Neural progenitor cell (in vitro differentiated cells): ENCODE measurements around the gene MAGI1. TPM values are rescaled to one million over a fixed set of nuclear protein-coding genes. Genes with fewer than 3 reads are reported as not detected.

Experiments
- DNase-seq: peaks from one replicate; pipeline ENCODE4 v3.0.0-alpha.2; 2016; ENCODE audit warnings: low spot score
- H2AFZ ChIP-seq: fragments of 200-600 bp; sonication (generic); replicated peaks from 2 replicates; pipeline ENCODE4 v1.6.1; 2016; ENCODE audit warnings: antibody characterized with exemption
- H3F3A ChIP-seq: fragments of 200-600 bp; sonication (generic); 2 replicates; pipeline ENCODE4 v1.6.1; 2016; ENCODE audit warnings: antibody characterized with exemption, low read depth
- H3K27ac ChIP-seq: fragments of 200-600 bp; sonication (generic); 2 replicates; pipeline ENCODE4 v1.5.1; 2016; ENCODE audit warnings: mild to moderate bottlenecking
- H3K27me3 ChIP-seq: fragments of 200-600 bp; sonication (generic); 2 replicates; pipeline ENCODE4 v1.6.1; 2016; ENCODE audit warnings: mild to moderate bottlenecking, moderate library complexity
- H3K36me3 ChIP-seq: fragments of 200-600 bp; sonication (generic); 2 replicates; pipeline ENCODE4 v1.5.1; 2016
- H3K4me1 ChIP-seq: fragments of 200-600 bp; sonication (generic); 2 replicates; pipeline ENCODE4 v1.6.1; 2016; ENCODE audit warnings: mixed run types
- H3K4me2 ChIP-seq: fragments of 200-600 bp; sonication (generic); 2 replicates; pipeline ENCODE4 v1.6.1; 2016
- H3K4me3 ChIP-seq: fragments of 200-600 bp; sonication (generic); 2 replicates; pipeline ENCODE4 v1.5.1; 2016
- H3K79me2 ChIP-seq: fragments of 200-600 bp; sonication (generic); 2 replicates; pipeline ENCODE4 v1.6.1; 2016; ENCODE audit warnings: low read depth
- H3K9ac ChIP-seq: fragments of 200-600 bp; sonication (generic); 2 replicates; pipeline ENCODE4 v1.6.1; 2016
- H3K9me3 ChIP-seq: fragments of 200-600 bp; sonication (generic); 2 replicates; pipeline ENCODE4 v1.5.1; 2016; ENCODE audit warnings: low read depth
- H4K20me1 ChIP-seq: fragments of 200-600 bp; sonication (generic); 2 replicates; pipeline ENCODE4 v1.6.1; 2016; ENCODE audit warnings: low read depth
- H3K27ac Mint-ChIP-seq: 3 replicates; pipeline ENCODE4 v1.8.0; 2021; ENCODE audit warnings: mixed read lengths
- H3K27me3 Mint-ChIP-seq: 2 replicates; pipeline ENCODE4 v1.8.0; 2022; ENCODE audit warnings: low read depth, mild to moderate bottlenecking, inconsistent platforms, moderate library complexity, mixed read lengths; ENCODE audit not compliant: insufficient read depth
- H3K36me3 Mint-ChIP-seq: 3 replicates; pipeline ENCODE4 v1.8.0; 2021; ENCODE audit warnings: mixed read lengths
- H3K4me1 Mint-ChIP-seq: 3 replicates; pipeline ENCODE4 v1.8.0; 2021; ENCODE audit warnings: mixed read lengths
- H3K4me3 Mint-ChIP-seq: 3 replicates; pipeline ENCODE4 v1.8.0; 2021; ENCODE audit warnings: mild to moderate bottlenecking, moderate library complexity, mixed read lengths
- H3K9me3 Mint-ChIP-seq: 3 replicates; pipeline ENCODE4 v1.8.0; 2020; ENCODE audit warnings: mixed read lengths
- CTCF ChIP-seq: fragments of 200-600 bp; sonication (generic); IDR thresholded peaks from 2 replicates; pipeline ENCODE4 v1.5.1; 2017; ENCODE audit warnings: antibody characterized with exemption, mild to moderate bottlenecking
- EZH2 ChIP-seq: fragments of 200-600 bp; sonication (generic); IDR thresholded peaks from 2 replicates; pipeline ENCODE4 v1.6.1; 2017; ENCODE audit warnings: antibody characterized with exemption, mild to moderate bottlenecking, moderate library complexity
- EZH2phosphoT487 ChIP-seq: fragments of 200-600 bp; sonication (generic); IDR thresholded peaks from 2 replicates; pipeline ENCODE4 v1.6.1; 2017; ENCODE audit warnings: antibody characterized with exemption
- total RNA-seq: library from RNA; depleted of rRNA; stranded (reverse); fragments of >200 nt; gene quantifications from 2 replicates; pipeline ENCODE4 v1.2.3, GENCODE V29; 2015; ENCODE audit warnings: low replicate concordance

MAGI1 gene
- total RNA-seq, 1 donor from 2014 or later, result 40.6 TPM

GRCh38 chr3:65350801-65351476 is 687.8 kb downstream of the MAGI1 start:
- H3K36me3 Mint-ChIP-seq, result peaks cover 8% of the 10 kb centered on the region
- H3K27ac Mint-ChIP-seq, result peak overlapping the region; percentile 1
- H3K9ac ChIP-seq, result no peak overlapping the region
- peaks cover 2% of the 10 kb centered on the region for H3K27me3 Mint-ChIP-seq
- no peaks in the 10 kb centered on the region for H3K9me3 ChIP-seq
- no peaks in the 10 kb centered on the region for H3K36me3 ChIP-seq
- no peak overlapping the region for H3K4me3 ChIP-seq
- no peak overlapping the region for H3K27ac ChIP-seq
- TF ChIP-seq EZH2 (no peak), EZH2phosphoT487 (no peak), CTCF (no peak)
- no peaks in the 10 kb centered on the region for H3K9me3 Mint-ChIP-seq
- no peaks in the 10 kb centered on the region for H4K20me1 ChIP-seq
- no peak overlapping the region for H3K4me3 Mint-ChIP-seq
- no peak for DNase-seq
- no peak overlapping the region for H3K4me2 ChIP-seq
- H2AFZ ChIP-seq, result no peak overlapping the region
- no peaks in the 10 kb centered on the region for H3K27me3 ChIP-seq
- no peaks in the 10 kb centered on the region for H3F3A ChIP-seq
- peaks cover 28% of the 10 kb centered on the region for H3K4me1 Mint-ChIP-seq
- no peaks in the 10 kb centered on the region for H3K4me1 ChIP-seq
- no peaks in the 10 kb centered on the region for H3K79me2 ChIP-seq

- no peak for DNase-seq
- H3K9ac ChIP-seq, result no peak overlapping the region
- H3K4me1 ChIP-seq, result peaks cover 9% of the 10 kb centered on the region
- Mint-ChIP-seq H3K4me1 (peaks cover 37% of the 10 kb centered on the region), H3K9me3 (no peaks in the 10 kb centered on the region), H3K36me3 (no peaks in the 10 kb centered on the region), H3K27ac (no peak overlapping the region), H3K27me3 (peaks cover 2% of the 10 kb centered on the region), H3K4me3 (no peak overlapping the region)
- no peak overlapping the region for H3K4me2 ChIP-seq
- no peaks in the 10 kb centered on the region for H3K79me2 ChIP-seq
- H3K4me3 ChIP-seq, result no peak overlapping the region
- H4K20me1 ChIP-seq, result no peaks in the 10 kb centered on the region
- no peaks in the 10 kb centered on the region for H3K9me3 ChIP-seq
- no peaks in the 10 kb centered on the region for H3F3A ChIP-seq
- no peak overlapping the region for H3K27ac ChIP-seq
- no peak overlapping the region for H2AFZ ChIP-seq
- TF ChIP-seq EZH2phosphoT487 (no peak), EZH2 (no peak), CTCF (no peak)
- no peaks in the 10 kb centered on the region for H3K36me3 ChIP-seq
- H3K27me3 ChIP-seq, result no peaks in the 10 kb centered on the region
These were observed 690.2 kb downstream of the MAGI1 start for GRCh38 chr3:65348398-65348995.

- peaks cover 35% of the 10 kb centered on the region for H3K4me1 Mint-ChIP-seq
These were observed 691.6 kb downstream of the MAGI1 start for GRCh38 chr3:65347166-65347565.

More at GRCh38 chr3:65347166-65347565, 691.6 kb downstream of the MAGI1 start:
- Histone ChIP-seq H3K9ac (no peak overlapping the region), H4K20me1 (no peaks in the 10 kb centered on the region), H3K27ac (no peak overlapping the region), H3F3A (no peaks in the 10 kb centered on the region), H3K79me2 (no peaks in the 10 kb centered on the region), H3K4me3 (no peak overlapping the region), H2AFZ (no peak overlapping the region), H3K27me3 (no peaks in the 10 kb centered on the region), H3K9me3 (no peaks in the 10 kb centered on the region), H3K36me3 (no peaks in the 10 kb centered on the region), H3K4me2 (no peak overlapping the region), H3K4me1 (peaks cover 9% of the 10 kb centered on the region)
- H3K27me3 Mint-ChIP-seq, result peaks cover 2% of the 10 kb centered on the region
- DNase-seq, result no peak
- H3K27ac Mint-ChIP-seq, result no peak overlapping the region
- no peak for TF ChIP-seq EZH2phosphoT487
- no peak for TF ChIP-seq EZH2
- TF ChIP-seq CTCF, result no peak
- H3K36me3 Mint-ChIP-seq, result no peaks in the 10 kb centered on the region
- no peak overlapping the region for H3K4me3 Mint-ChIP-seq
- no peaks in the 10 kb centered on the region for H3K9me3 Mint-ChIP-seq
